Eye (tissue), 1 donor: ENCODE results near the gene SPI1.

Experiments
- DNase-seq: peaks from one replicate; pipeline ENCODE4 v3.0.0-alpha.2; 2015

Gene SPI1

DNA sequence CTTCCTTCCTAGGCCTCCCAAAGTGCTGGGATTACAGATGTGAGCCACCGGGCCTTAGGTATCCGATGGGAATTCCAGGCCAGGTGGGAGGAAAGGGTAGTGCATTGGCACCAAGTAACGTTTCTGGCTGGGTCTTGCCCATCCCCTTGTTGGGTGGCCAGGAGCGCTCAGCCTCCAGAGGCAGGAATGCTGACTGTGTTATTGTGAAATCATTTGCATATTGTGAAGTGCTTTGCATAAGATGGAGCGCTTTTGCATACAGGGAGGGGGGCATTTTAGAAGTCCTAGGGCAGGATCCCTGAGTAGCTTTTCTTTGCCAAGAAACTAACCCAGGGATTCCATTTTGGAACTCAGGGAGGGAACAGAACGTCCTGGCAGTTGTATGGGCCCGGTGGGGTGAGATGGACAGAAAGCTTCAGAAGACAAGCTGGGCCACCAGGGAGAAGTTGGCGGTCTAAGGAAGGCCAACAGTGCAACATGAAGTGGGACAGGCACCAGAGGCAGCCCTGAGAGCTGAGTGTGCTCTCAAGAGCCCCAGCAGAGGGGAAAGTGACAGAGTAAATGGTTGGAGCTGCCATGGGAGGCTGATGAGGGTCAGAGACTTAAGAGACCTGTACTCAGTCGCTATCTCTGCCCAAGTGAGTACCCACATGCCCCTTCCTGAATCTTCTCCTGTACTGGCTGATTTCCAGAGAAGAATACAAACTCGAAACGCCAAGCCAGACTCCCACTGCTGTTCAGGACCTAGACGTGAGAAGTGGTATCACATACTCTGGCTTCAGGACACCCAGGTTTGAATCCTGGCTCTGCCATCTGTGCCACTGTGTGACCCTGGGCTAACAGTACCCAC is 28.8 kb upstream of the SPI1 start:
- DNase-seq: no peak

DNA sequence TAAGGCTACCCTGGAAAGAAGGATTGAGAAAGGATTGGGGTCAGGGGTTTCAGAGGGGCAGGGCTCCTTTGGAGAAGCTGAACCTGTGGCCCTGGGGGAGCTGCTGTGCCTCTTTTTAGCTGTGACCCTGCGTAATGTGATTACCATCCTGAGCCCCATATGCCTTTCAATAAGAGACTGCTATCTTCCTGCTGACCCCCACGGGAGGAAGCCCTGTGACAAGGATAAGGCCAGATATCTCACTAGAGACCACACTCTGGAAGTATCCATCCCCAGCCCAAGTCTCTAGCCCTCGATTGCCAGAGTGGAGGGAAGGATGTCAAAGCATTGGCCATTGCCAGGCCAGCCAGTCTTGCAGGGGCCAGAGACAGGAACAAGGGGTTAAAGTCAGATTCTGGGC is 25.2 kb upstream of the SPI1 start:
- DNase-seq: no peak

DNA sequence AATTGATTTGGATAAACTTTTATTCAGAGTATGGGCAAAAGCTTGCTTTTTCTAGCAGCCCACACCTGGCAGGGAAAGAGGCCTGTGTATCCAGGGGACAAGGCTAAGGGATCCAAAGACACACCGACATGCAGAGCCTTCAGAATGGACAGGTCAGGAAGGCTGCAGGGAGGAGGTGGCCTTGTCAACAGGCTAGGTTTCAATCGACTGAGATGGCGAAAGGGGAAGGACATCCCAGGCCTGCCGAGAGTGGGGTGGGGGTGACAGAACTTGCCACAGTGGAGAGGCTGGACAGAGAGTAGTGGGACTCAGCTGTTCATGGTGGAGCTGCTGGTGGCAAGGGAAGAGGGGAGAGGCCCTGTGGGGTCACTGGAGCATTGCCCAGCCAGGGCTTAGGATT is 24.8 kb upstream of the SPI1 start:
- DNase-seq: no peak

DNA sequence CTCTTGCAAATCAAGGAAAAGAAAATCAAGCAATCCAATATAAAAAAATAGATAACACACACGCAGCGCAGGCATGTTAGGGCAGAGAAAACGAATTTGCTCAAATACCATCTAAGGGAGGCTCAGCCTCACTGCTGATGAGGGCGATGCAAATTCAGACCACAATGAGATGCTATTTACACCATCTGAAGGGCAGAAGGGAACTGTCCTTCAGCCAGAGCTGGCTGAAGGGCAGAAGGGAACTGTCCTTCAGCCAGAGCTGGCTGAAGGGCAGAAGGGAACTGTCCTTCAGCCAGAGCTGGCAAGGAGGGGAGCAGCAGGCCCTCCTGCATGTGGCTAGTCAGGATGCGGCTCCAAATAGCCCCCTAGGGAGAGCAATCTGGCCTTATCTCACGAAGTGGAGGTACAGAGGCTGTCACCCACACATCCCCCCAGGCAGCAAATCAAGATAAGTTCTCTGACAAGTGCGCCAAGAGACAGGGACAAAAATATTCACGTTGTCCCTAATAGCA is 22.5 kb upstream of the SPI1 start:
- no peak for DNase-seq

DNA sequence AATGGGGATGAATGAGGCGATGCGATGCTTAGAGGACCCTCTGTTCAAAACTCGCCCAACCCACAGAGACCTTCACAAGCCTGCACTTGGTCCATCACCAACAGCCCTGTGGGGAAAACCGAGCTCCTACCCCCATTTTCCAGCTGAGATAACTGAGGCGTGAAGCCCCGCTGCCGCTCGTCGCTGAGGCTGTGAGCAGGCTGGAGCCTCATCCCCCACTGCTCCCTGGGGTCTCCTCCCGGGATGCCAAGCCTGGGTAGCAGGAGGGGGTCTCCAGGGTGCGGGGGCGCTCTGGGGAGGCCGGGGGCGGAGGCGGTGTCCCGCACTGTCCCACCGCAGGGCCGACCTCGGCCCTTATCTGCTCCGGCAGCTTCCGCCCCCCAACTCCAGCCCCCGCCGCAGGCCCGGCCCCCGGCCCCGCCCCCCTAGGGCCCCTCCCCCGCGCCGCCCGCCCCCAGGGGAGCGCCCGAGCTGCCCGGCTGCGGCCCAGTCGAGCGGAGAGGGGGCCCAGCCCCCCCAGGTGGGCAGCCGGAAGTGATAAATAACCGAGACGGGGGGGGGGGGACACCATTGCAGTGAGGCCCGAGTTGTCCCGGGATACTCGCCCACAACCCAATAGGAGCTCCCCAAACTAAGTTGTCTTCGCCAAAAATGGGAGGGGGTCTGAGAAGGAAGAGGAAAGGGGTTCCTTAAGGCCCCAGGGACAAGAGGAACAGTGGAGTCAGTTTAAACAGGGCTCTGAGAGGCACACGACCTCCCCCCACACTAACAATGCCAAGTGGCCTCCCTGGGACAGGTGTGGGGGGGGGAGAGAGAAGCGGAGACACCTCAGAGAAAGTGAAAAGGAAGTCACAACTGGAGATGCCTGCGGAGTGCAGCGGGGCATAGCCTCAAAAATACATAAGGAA is 21.8 kb upstream of the SPI1 start:
- peak; percentile 66 for DNase-seq

DNA sequence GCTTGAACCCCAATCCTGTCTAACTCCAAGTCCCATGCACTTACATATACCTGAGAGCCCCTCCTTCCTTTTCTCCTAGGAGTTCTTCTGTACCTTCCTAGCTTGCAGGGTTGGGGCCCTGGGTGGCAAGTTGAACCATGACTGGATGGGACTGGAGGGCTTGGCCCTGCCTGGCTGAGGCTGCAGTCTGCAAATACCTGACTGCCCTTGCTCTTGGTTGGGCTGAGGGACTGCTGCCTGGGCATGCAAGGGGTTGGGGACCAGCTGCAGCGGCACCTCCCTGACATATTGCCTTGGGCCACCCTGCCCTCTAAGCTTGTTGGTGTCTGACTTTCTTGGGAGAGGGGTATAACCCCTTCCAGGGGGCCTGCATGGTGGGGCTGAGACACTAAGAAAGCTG is 20.2 kb upstream of the SPI1 start:
- no peak for DNase-seq

DNA sequence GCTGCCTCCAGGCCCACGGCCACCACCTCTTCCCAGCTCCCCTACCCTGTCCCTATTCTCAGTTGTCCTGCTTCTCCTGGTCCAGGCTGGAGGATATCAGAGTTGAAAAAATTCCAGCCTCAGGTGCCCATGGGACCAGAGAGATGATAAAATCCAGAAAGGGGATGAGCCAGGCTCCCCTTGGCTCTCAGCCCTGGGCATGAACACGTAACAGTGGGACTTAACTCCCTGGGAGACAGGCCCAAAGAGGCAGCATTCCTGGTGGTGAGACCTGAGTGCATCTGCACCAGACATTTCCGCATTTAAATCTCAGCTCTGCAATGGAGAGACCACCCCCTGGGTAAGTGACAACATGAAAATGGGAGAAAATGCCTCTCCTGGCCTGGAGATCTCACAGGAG is 19.7 kb upstream of the SPI1 start:
- DNase-seq: no peak

DNA sequence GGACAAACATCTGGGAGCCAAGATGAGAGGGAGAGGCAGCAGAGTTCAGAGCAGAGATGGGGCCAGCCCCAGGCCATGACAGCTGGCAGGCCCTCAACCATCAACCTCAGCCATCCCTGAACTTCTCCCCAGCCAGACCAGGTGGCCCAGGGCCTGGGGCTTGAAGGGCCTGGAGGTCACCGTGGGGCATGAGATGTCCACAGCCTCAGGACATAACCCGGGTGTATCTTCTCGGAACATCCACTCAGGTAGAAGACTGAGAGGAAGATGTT is 17.6 kb upstream of the SPI1 start:
- no peak for DNase-seq

DNA sequence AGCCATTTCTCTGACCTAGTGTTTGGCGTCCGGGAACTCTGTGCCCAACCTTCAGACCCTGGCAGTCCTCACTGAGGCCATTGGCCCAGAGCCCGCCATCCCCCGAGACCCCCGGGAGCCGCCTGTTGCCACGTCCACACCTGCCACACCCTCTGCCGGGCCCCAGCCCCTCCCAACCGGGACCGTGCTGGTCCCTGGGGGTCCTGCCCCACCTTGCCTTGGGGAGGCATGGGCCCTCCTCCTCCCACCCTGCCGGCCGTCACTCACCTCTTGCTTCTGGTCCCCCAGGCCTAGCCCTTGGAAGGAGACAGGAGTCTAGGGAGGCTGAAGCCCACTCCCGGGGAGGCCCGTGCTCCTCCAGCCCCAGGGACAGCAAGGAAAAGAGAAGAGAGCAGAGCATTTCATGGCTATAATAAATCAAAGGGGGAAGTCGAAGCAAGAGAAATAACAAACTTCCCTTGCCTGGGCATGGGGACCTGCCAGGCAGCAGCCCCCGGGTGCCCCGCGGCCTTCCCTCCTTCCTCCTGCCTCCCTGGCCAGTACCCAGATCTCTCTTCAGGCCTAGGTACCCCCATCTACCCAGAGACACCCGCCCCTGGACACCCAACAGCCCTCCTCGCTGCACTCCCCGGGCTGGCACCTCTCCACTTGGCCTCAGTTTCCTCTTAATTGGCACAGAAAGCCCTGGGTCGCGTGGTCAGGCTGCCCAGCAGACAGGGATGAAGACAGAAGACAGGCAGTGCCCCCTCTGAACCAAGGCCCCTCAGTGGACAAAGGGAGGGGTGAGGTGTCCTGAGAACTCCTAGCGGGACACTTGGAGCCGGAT is 17.1 kb upstream of the SPI1 start:
- no peak for DNase-seq

DNA sequence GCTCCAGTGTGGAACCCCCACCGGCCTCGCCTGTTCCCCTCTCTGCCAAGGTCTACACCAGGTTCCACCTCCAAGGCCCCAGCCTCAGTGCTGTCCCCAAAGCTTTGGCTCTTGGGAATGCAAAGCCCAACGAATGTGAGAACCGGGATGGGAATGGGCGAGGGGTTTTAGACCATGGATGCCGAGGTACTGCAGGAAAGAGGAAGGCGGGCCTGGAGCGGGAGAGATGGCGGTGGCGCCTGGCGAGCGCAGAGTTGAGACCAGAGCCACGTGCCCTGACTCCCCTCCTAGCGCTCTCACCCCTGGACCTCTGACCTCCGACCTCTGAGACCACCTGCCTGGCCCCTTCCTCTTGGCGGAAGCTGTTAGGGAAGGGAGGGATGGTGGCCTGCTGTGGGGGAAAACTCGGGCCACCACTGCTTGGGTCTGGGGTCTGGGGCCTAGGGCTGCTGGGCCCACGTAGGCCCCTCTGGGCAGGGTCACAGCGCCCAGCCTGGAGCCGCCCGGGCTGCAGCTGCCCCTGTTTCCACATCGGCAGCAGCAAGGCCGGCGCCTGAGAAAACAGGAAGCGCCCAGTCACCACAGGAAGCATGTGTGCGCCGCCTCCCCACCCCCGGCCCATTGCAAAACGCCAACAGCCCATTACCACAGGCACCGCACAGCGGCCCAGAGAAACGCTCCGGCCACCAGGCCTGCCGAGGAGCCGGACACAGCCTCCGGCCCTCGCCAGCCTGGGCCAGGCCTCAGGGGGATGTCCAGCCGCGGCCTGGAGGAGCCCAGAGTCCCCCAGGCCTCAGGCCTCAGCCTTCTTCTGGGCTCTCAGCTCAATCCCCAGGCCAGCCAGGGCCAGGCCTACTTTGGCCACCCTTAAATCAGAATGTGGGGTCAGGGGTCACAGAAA is 16.2 kb upstream of the SPI1 start:
- DNase-seq: no peak

DNA sequence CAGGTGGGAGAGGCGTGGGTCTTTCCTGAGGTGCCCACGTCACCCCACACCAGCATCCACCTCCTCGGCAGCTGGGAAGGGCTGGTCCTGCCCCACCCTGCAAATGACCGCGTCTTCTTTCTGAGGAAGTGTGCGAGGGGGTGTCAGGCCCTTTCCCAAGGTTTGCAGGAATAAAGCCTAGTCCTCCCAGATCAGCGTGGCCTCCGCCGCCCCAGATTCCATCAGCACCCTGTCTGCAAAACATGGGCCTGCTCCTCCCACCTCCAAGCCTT is 15.6 kb upstream of the SPI1 start:
- DNase-seq: no peak

DNA sequence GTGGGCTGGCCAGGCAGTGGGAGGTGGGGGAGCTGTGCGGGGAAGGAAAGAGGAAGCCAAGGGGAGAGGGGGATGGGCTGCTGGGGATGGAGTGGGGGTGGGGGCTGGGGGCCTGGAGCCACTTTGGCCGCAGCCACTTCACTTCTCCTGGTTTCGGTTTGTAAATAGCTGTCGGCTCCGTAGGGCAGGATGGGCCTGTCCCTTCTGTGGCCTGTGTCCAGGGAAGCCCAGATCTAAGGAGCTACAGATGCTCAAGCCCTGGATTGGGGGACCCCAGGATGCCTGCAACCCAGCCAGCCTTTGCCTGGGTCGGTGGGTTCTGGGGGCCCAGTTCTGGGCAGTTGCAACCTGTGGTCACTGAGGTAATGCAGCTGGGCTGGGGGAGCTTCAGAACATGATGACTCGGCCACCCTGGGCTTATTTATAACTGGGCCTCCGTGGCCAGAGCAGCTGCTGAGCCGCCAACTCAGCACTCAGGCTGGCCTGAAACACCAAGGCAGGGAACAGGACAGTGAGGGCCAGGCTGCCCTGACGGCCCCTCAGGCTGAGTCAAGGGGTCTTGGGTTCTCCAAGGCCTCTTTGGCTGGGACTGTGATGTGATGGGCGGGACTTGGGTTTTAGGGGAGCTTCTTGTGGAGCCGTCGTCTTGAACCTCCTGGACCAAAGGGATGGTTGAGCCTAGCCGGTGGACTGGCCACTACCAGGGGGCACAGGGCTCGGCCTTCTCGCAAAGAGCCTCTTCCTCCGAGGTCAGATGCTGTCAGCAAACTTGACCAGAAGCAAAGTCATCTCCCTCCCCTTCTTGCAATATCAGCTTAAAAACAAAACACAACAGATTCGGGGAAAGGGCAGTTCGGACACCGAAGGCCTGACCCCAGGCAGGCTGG is 15.1 kb upstream of the SPI1 start:
- DNase-seq: no peak

DNA sequence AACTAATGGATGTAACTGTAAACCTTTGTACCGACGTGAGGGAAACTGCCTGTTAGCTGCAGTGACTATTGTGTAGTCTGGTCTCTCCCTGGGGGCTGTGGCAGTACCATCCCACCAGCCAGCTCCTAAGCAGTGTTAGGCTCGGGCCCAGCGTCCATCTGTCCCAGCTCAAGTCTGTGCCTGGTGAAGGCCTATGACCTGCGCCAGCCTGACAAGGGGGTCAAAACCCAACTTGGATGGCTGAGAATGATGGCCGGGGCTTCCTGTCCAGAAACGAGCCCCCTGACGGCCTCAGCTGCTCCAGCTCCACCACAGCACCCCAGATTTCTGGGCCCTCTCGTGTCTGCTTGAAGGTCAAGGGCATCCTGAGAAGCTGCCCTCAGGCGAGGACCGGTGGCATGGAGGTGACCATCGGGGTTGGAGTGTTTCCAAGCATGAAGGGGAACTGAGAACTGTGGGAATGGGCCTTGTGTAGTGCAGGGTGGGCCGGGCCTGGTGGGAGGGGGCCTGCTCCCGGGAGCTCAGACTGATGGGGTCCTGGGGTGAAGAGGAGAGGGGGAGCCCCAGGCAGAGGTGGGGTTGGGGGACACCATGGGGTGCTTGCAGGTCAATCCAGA is 14.3 kb upstream of the SPI1 start:
- no peak for DNase-seq

DNA sequence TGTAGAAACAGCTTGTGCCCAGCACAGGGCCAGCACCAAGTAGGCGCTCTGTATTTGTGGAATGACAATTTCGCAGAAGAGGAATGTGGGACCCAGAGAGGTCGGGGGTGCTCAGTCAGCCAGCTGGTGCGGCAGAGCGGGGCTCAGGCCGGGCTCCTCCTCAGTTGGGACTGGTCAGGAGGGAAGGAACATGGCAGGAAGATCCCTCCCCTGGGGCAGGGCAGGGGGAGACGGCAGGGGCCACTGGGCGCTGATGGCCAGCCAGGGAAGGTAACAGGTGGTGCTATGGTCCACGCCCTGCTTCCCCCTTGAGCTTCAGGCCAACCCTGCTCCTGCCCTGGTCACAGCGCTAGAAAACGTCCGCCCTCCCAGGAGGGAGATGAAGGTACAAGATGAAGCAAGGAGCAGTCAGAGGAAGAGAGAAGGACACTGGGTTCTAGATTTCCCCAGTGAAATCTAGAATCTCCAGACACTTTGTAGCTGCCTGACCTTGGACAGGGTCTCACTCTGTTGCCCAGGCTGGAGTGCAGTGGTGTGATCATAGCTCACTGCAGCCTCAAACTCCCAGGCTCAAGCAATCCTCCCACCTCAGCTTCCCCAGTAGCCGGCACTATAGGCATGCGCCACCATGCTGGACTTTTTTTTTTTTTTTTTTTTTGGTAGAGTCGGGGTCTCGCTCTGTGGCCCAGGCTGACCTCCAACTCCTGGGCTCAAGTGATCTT is 13.5 kb upstream of the SPI1 start:
- no peak for DNase-seq

DNA sequence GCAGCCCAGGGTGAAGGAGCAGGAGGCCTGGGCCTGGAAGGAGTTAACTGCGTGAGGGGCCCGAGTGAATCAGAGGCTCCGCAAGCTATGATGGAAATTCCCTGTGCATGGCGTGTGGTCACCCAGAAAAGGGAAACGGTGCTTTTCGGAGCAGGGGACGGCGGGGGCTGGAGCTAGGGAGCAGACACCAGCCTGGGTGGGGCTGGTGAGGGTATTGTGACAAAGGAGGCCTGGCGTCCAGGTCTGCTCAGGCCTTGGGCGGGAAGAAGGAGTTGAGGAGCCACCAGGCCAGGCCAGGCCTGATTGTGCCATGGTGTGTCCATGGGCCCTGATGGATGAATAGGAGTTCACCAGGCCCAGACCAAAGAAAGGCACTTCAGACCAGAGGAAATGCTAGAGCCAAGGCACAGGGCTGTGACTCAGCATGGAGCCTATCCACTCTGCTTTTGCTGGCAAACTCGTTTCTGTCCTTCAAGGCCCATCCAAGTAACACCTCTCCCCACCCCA is 12.8 kb upstream of the SPI1 start:
- no peak for DNase-seq

DNA sequence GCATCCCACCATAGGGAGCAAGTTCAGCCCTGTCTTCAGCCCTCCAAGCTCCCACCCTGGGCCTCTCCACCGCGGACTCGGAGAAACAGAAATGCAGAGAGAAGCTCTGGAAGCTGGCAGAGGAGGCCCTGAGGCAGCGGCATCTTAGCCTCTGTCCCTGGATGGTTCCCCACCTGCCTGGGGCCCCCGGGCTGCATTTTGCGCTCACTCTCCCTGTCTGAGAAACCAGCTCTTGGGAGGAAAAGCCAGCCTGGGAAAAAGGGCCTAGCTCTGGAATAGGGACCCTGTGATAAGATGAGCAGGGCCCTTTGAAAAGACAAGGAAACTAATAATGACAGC is 12.0 kb upstream of the SPI1 start:
- no peak for DNase-seq

DNA sequence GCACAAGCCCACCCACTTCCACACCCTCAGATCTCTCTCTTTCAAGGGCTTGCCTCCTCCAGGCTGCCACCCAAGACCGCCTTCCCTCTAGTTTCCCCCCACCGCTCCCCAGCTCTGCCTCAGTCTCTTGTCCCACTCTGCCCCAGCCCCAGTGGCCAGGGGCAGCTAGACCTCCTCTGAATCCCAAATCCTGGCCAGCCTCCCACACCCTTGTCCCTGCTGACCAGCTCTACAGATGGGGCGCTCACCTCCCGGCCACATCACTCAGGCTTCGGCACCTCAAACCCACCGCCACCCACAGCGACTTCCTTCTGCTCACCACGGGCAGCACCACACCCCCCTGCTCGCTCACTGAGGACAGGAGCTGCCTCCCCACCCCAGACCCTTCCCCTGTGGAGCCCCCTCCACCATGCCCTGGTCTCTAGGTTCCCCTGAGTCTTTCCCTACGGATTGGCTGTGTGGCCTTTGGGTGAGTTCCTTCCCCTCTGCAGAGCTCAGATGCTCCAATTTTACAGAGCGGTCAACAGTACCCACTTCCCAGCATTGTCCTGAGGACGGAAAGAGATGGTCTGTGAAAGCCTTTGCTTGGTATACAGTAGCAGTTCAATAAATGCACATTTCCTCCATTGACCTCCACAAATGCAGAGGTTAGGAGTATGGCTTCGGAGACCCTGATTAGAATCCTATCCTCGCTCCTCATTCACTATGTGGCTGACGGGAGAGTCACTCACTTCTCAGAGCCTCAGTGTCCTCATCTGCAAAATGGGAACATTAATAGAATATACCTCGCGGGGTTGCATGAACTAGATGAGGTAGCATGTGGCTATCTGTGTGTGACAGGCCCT is 11.5 kb upstream of the SPI1 start:
- DNase-seq: no peak

DNA sequence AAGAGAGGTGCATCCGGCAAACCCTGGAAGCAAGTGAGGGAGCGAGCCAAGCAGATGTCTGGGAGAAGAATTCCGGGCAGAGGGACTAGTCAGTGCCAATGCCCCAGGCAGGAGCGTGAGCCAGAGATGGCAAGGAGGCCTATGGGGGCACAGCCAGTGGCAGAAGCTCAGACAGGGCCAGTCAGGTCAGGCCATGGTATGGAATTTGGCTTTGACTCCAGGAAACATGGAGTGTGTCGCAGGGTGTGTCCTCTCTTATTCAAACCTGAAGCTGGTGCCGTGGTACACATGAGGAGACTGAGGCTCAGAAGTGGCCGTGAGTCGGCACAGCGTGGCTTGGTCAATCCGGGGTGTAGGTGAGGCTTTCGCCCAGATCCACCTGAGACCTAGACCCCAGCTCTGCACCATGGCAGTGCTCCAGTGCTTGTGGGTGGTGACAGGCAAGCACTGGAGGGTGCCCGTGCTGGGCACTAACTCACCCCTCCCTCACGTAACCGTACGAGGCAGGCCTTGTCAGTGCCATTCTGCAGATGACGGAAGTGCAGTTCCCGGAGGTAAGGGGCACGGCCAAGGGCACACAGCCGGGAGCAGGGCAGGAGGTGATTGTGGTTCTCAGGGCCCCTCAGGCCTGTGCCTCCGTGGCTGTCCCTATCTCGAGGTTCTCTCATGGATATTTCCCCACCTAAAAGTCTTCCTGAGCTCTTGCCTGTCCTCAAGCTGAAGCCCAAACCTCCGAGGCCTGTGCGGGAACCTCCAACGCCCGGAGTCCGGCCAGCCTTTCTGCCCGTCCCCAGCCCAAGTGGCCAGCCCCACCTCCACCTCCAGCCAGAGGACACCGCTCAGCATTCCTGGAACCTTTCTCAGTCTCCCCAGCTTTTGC is 10.6 kb upstream of the SPI1 start:
- no peak for DNase-seq
